NCI-H1105 treated with DMSO at 0.1 percent for 48 hours (cell line): Measurements from ENCODE around the gene PRR9.

Experiments
- DNase-seq: peaks from one replicate; lab custom pipeline; 2025; lab: John Stamatoyannopoulos, UW

Gene PRR9

GRCh38 chr1:153265457-153265856 lies 48.1 kb downstream of the PRR9 start:
- DNase-seq, result no peak
